ENCODE measurements around the gene HSD3B2. TPM values are rescaled to one million over a fixed set of nuclear protein-coding genes. Genes with fewer than 3 reads are reported as not detected.

HSD3B2 gene
- total RNA-seq, 4 donors from 2014 or later, result 1.4 TPM; not detected in 3

DNA sequence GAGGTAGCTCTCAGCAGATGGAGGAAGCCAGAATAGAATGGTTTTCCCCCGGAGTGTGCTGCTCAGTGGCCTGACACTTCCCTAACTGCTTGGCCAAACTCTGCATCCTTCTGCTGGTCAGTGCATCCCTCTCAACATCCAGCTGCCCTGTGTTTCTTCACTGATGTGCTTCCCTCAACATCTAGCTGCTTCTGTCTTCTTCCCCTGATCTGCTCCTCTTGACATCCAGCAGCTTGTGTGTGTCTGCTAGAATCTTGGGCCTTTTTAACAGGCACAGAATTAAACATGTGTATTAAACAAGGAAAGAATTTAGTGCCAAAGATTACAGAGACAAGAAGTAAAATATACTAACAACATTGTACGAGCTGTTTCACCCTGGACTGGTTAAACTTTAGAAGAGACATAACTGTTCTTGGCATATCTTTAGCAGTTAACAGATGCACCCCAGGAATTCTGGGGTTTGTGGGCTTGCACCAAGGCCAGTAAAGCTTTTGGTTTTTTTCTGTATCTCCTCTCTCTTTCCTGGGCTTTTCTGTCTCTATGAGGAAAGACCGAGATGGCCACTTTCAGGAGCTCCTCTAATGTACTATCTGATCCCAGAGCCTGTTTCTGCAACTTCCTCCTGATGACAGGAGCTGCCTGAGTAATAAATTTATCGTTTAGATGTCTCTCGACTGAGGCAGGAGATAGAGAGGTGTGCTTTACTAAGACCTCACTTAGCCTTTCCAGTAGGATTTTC lies 57.3 kb downstream of the HSD3B2 start:
- no peak overlapping the region for H3K27ac ChIP-seq
- TF ChIP-seq, protein P1, sequence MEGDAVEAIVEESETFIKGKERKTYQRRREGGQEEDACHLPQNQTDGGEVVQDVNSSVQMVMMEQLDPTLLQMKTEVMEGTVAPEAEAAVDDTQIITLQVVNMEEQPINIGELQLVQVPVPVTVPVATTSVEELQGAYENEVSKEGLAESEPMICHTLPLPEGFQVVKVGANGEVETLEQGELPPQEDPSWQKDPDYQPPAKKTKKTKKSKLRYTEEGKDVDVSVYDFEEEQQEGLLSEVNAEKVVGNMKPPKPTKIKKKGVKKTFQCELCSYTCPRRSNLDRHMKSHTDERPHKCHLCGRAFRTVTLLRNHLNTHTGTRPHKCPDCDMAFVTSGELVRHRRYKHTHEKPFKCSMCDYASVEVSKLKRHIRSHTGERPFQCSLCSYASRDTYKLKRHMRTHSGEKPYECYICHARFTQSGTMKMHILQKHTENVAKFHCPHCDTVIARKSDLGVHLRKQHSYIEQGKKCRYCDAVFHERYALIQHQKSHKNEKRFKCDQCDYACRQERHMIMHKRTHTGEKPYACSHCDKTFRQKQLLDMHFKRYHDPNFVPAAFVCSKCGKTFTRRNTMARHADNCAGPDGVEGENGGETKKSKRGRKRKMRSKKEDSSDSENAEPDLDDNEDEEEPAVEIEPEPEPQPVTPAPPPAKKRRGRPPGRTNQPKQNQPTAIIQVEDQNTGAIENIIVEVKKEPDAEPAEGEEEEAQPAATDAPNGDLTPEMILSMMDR (IDR thresholded peaks at IDR 0.05), result no peak
- no peak for TF ChIP-seq POLR2A (IDR thresholded peaks at IDR 0.05)
- WGBS, 2 donors, result 77 to 82% methylated on average over 5 of the region's 5 CpGs
- no peak overlapping the region for H3K4me3 ChIP-seq (replicated peaks in 1 of 3)
- no peaks in the 10 kb centered on the region for H3K9me3 ChIP-seq
- H3K4me1 ChIP-seq, result no peaks in the 10 kb centered on the region
- no peaks in the 10 kb centered on the region for H3K27me3 ChIP-seq
- no peak for DNase-seq
- intact Hi-C loops (cut with DNase I), result no loop called here
- no peaks in the 10 kb centered on the region for H3K36me3 ChIP-seq

Other genes starting within 250 kb of the HSD3B2 start
- not detected for gene HAO2, start 46.4 kb upstream of the HSD3B2 start, total RNA-seq
- not detected for gene HSD3B1, start 92.1 kb downstream of the HSD3B2 start, total RNA-seq
- gene ZNF697, start 233.1 kb downstream of the HSD3B2 start, total RNA-seq, result 10 to 100 TPM; 10.8 to 17.9 (median 11.9) TPM